ENCODE data around the gene CLPTM1.

DNA sequence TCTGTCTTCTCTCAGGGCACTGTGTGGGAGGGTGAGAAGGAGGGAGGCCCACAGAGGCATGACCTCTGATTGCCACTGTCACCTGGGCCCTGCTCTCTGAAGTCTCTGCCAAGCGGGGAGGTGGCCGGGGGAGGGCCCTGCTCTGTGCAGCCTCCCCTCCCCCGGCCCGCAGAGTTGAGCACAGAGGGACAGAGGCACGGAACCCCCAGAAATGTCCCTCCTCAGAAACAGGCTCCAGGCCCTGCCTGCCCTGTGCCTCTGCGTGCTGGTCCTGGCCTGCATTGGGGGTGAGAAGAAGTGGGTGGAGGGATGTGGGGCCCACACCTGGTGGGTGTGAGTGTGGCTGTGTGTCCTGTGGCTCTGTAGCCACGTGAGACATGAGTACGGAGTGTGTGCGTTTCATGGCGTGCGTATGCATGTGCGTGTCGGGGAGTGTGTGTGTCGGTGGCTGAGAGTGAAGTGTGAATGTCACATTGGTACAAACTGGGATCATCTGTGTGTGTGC lies 13.1 kb upstream of the CLPTM1 start, which contains the start of gene APOC4:
- TF ChIP-seq, protein P1, sequence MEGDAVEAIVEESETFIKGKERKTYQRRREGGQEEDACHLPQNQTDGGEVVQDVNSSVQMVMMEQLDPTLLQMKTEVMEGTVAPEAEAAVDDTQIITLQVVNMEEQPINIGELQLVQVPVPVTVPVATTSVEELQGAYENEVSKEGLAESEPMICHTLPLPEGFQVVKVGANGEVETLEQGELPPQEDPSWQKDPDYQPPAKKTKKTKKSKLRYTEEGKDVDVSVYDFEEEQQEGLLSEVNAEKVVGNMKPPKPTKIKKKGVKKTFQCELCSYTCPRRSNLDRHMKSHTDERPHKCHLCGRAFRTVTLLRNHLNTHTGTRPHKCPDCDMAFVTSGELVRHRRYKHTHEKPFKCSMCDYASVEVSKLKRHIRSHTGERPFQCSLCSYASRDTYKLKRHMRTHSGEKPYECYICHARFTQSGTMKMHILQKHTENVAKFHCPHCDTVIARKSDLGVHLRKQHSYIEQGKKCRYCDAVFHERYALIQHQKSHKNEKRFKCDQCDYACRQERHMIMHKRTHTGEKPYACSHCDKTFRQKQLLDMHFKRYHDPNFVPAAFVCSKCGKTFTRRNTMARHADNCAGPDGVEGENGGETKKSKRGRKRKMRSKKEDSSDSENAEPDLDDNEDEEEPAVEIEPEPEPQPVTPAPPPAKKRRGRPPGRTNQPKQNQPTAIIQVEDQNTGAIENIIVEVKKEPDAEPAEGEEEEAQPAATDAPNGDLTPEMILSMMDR (conservative IDR thresholded peaks at IDR 0.05; ENCODE audit: low read depth, low read length), result no peak
- no peak for TF ChIP-seq EZH2 (IDR thresholded peaks at IDR 0.05; ENCODE audit: low read length, unreplicated experiment)
- TF ChIP-seq EZH2phosphoT487 (IDR thresholded peaks at IDR 0.05; ENCODE audit: borderline replicate concordance, low read length), result no peak

Data from PC-3 (cell line).